ENCODE data around the gene TMEM248.
"Not testable (repeated sequence)": the region's sequence is repeated elsewhere in the genome, so short reads cannot be mapped to it uniquely, and the experiment has no call there.

TMEM248 gene

GRCh38 chr7:66910789-66911188 is 10.2 kb upstream of the TMEM248 start:
- no peak for DNase-seq (ENCODE audit: low read depth)

GRCh38 chr7:66911191-66911590 is 9.8 kb upstream of the TMEM248 start:
- DNase-seq (ENCODE audit: low read depth): not testable (repeated sequence)

- DNase-seq (ENCODE audit: low read depth): no peak
These were observed 8.8 kb upstream of the TMEM248 start for GRCh38 chr7:66912195-66912594.

- DNase-seq (ENCODE audit: low read depth): no peak
These were observed 7.6 kb upstream of the TMEM248 start for GRCh38 chr7:66913118-66914037.

GRCh38 chr7:66917904-66918303 is 3.1 kb upstream of the TMEM248 start:
- DNase-seq (ENCODE audit: low read depth): not testable (repeated sequence)

- no peak for DNase-seq (ENCODE audit: low read depth)
These were observed 1.7 kb upstream of the TMEM248 start for GRCh38 chr7:66919304-66919703.

- DNase-seq (ENCODE audit: low read depth): no peak
These were observed 1.3 kb upstream of the TMEM248 start for GRCh38 chr7:66919704-66920103.

- no peak for DNase-seq (ENCODE audit: low read depth)
These were observed 769 bp upstream of the TMEM248 start for GRCh38 chr7:66920256-66920655.

GRCh38 chr7:66921396-66921917 is 432 bp downstream of the TMEM248 start:
- DNase-seq (ENCODE audit: low read depth): peak; percentile 2

GRCh38 chr7:66921918-66922486 is 977 bp downstream of the TMEM248 start:
- peak; percentile 9 for DNase-seq (ENCODE audit: low read depth)

GRCh38 chr7:66925255-66925654 is 4.2 kb downstream of the TMEM248 start:
- DNase-seq (ENCODE audit: low read depth): no peak

GRCh38 chr7:66927348-66927948 is 6.4 kb downstream of the TMEM248 start:
- no peak for DNase-seq (ENCODE audit: low read depth)

- no peak for DNase-seq (ENCODE audit: low read depth)
These were observed 7.4 kb downstream of the TMEM248 start for GRCh38 chr7:66928388-66928787.

GRCh38 chr7:66929165-66929564 is 8.1 kb downstream of the TMEM248 start:
- DNase-seq (ENCODE audit: low read depth): no peak

- no peak for DNase-seq (ENCODE audit: low read depth)
These were observed 8.9 kb downstream of the TMEM248 start for GRCh38 chr7:66929935-66930334.

- DNase-seq (ENCODE audit: low read depth): no peak
These were observed 9.3 kb downstream of the TMEM248 start for GRCh38 chr7:66930341-66930740.

- DNase-seq (ENCODE audit: low read depth): no peak
These were observed 12.4 kb downstream of the TMEM248 start for GRCh38 chr7:66933469-66933868.

- no peak for DNase-seq (ENCODE audit: low read depth)
These were observed 16.9 kb downstream of the TMEM248 start for GRCh38 chr7:66937940-66938339.

- DNase-seq (ENCODE audit: low read depth): no peak
These were observed 18.3 kb downstream of the TMEM248 start for GRCh38 chr7:66939325-66939724.

- DNase-seq (ENCODE audit: low read depth): no peak
These were observed 25.5 kb downstream of the TMEM248 start for GRCh38 chr7:66946545-66946944.

- DNase-seq (ENCODE audit: low read depth): no peak
These were observed 27.6 kb downstream of the TMEM248 start for GRCh38 chr7:66948480-66949109.

- DNase-seq (ENCODE audit: low read depth): no peak
These were observed 29.3 kb downstream of the TMEM248 start for GRCh38 chr7:66950311-66950710.

All from activated T-helper 1 cell treated with Interleukin-2 at 50 U/mL for 16 hours (primary cell).